Stomach (tissue), 4 donors: Measurements from ENCODE around the gene TFAP2D.

ENCODE experiments used
- EP300 ChIP-seq: sonication (generic); formaldehyde crosslinking; IDR thresholded peaks from one replicate; pipeline ENCODE4 v1.6.1; 2017; ENCODE audit warnings: antibody characterized with exemption
- POLR2A ChIP-seq, 4 donors: fragments of 450-650 bp; IDR thresholded peaks; one replicate each; pipeline ENCODE4 v1.6.1; 2016; ENCODE audit warnings: antibody characterized with exemption in 4 of 4, control low read depth in 2 of 4, mild to moderate bottlenecking in 1 of 4, moderate library complexity in 1 of 4
- POLR2AphosphoS5 ChIP-seq, 3 donors: sonication (generic); formaldehyde crosslinking; IDR thresholded peaks; one replicate each; pipeline ENCODE4 v1.6.1; 2016; ENCODE audit warnings: antibody characterized with exemption in 3 of 3
- TF ChIP-seq, protein P1 (sequence below), 7 experiments: fragments of 450-650 bp in 4 of 7; fragments of 200-600 bp in 3 of 7; sonication (generic) in 3 of 7; IDR thresholded peaks; one replicate each; pipeline ENCODE4 v1.5.1; 2016 to 2019; ENCODE audit warnings: antibody characterized with exemption in 7 of 7, control low read depth in 2 of 7, mild to moderate bottlenecking in 1 of 7

DNA sequence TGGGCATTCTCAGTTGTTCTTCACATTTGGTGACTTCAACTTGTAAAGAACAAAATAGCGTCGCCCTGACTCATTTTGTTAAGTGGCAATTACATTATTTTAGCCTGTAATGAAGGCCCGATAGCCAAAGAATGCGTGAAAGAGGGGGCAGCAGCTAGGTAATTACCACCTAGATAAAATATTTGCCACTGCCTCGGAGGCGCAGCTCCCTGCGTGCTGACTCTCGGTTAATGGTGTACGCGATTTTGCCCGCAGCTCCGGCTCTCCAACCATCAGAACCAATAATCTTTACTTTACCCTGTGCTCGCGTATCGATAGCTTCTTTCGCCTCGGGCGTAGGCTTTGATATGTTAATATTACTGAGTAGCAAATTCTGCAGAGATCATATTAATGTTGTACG lies 8.7 kb downstream of the TFAP2D start:
- TF ChIP-seq, protein P1, sequence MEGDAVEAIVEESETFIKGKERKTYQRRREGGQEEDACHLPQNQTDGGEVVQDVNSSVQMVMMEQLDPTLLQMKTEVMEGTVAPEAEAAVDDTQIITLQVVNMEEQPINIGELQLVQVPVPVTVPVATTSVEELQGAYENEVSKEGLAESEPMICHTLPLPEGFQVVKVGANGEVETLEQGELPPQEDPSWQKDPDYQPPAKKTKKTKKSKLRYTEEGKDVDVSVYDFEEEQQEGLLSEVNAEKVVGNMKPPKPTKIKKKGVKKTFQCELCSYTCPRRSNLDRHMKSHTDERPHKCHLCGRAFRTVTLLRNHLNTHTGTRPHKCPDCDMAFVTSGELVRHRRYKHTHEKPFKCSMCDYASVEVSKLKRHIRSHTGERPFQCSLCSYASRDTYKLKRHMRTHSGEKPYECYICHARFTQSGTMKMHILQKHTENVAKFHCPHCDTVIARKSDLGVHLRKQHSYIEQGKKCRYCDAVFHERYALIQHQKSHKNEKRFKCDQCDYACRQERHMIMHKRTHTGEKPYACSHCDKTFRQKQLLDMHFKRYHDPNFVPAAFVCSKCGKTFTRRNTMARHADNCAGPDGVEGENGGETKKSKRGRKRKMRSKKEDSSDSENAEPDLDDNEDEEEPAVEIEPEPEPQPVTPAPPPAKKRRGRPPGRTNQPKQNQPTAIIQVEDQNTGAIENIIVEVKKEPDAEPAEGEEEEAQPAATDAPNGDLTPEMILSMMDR (IDR thresholded peaks at IDR 0.05): no peak
- TF ChIP-seq POLR2A (IDR thresholded peaks at IDR 0.05) (no peak), POLR2AphosphoS5 (IDR thresholded peaks at IDR 0.05) (no peak), EP300 (no peak)
